ENCODE results near the gene PNPO.

Gene PNPO

DNA sequence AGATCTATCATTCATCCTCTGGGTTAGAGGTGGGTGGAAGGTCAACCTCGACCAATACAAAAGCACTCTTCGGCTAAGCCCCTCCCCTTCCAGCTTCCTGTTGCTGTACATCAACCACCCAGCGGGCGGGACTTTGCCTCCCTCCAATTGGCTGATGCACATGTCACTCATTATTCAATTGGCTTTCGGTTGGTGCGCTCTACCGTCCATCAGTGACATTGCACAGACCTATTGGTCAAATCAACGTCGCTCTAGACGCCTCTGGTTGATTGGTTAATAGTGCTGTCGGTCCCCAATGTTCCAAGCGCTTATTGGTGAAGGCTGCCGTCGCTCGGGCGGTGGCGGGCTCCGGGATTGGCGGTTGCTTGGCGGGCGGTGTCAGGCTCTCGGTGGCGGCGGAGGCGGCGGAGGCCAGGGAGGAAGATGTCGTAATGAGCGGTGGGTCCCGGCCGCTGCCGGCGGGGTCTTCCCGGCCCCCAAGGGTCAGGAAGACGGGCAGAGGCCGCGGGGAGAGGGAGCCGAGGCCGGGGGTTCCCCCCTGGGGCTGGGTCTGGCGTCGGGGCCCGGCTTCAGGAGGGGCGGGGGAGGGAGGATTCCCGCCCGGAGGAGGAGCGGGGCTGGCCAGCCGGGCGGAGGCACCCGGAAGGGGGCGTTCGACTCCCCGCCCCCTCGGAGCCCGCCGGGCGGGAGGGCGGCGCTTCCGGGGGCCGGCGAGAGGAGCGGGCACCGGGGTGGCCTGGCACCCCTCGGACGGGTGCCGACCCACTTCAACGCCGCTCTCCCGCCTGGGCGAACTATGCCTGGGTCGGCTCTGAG is 45.3 kb upstream of the PNPO start, which contains the start of gene SP2:
Gene SP2, plus strand, starts transcription at position 381 of the 816 bp plus-strand sequence. Its CDS starts 51 bp downstream, at position 432.
- H2BK12ac ChIP-seq (ENCODE audit: low read length): no peak within 1 kb of the TSS
- H2AFZ ChIP-seq (ENCODE audit: low read length): peak within 1 kb of the TSS; percentile 91
- H3K27me3 ChIP-seq (ENCODE audit: control insufficient read depth in 3 of 3, insufficient read depth in 3 of 3, low read depth in 1 of 3, low read length in 3 of 3): no peaks in the 10 kb centered on the region
- peak within 1 kb of the TSS; percentile 78 for H2AK5ac ChIP-seq (ENCODE audit: low read depth, low read length)
- peak within 1 kb of the TSS; percentile 68 for H3K27ac ChIP-seq (replicated peaks; ENCODE audit: low read length)
- H2BK15ac ChIP-seq (ENCODE audit: low read length): no peak within 1 kb of the TSS
- peak within 1 kb of the TSS; percentile 76 for H2BK5ac ChIP-seq (ENCODE audit: low read length)
- peak within 1 kb of the TSS; percentile 98 for H3K18ac ChIP-seq (ENCODE audit: low read length)
- H3K4me2 ChIP-seq (ENCODE audit: insufficient read depth, low read length, poor library complexity, severe bottlenecking): peak within 1 kb of the TSS; percentile 95
- peak within 1 kb of the TSS; percentile 85 for H4K91ac ChIP-seq (ENCODE audit: low read depth, low read length, poor library complexity)
- peak; percentile 100 for DNase-seq (ENCODE audit: low spot score)
- peak within 1 kb of the TSS; percentile 90 to 97 for H3K4me3 ChIP-seq (ENCODE audit: low read length in 2 of 2)
- peaks cover 3% of the 10 kb centered on the region for H3K79me1 ChIP-seq (ENCODE audit: low read depth, low read length)
- no peak within 1 kb of the TSS for H4K8ac ChIP-seq (ENCODE audit: low read depth, low read length)
- peaks cover 0 to 25% of the 10 kb centered on the region in 2 donors for H3K36me3 ChIP-seq (replicated peaks in 1 of 2; ENCODE audit: control insufficient read depth in 2 of 2, insufficient read depth in 2 of 2, low read length in 2 of 2)
- WGBS, 2 donors (ENCODE audit: extremely low coverage in 2 of 2, insufficient read length in 2 of 2, insufficient replicate concordance in 1 of 2): no CpG with 5 or more reads among the region's 70 CpGs
- no peaks in the 10 kb centered on the region for H3K9me3 ChIP-seq (replicated peaks in 1 of 2; ENCODE audit: control insufficient read depth in 2 of 2, insufficient read depth in 1 of 2, low read depth in 1 of 2, low read length in 2 of 2)
- no peak within 1 kb of the TSS for H2BK120ac ChIP-seq (ENCODE audit: low read depth, low read length)
- H3K9ac ChIP-seq (ENCODE audit: low read depth, low read length, poor library complexity): peak within 1 kb of the TSS; percentile 97
- no peak within 1 kb of the TSS for H3K14ac ChIP-seq (ENCODE audit: low read length)
- H3K23ac ChIP-seq (ENCODE audit: low read depth, low read length, poor library complexity): peak within 1 kb of the TSS; percentile 96
- H3K4me1 ChIP-seq (ENCODE audit: control insufficient read depth in 2 of 2, insufficient read depth in 1 of 2, low read depth in 1 of 2, low read length in 2 of 2): peaks cover 6 to 7% of the 10 kb centered on the region in 2 donors
- no peak within 1 kb of the TSS for H3K4ac ChIP-seq (ENCODE audit: low read length)

DNA sequence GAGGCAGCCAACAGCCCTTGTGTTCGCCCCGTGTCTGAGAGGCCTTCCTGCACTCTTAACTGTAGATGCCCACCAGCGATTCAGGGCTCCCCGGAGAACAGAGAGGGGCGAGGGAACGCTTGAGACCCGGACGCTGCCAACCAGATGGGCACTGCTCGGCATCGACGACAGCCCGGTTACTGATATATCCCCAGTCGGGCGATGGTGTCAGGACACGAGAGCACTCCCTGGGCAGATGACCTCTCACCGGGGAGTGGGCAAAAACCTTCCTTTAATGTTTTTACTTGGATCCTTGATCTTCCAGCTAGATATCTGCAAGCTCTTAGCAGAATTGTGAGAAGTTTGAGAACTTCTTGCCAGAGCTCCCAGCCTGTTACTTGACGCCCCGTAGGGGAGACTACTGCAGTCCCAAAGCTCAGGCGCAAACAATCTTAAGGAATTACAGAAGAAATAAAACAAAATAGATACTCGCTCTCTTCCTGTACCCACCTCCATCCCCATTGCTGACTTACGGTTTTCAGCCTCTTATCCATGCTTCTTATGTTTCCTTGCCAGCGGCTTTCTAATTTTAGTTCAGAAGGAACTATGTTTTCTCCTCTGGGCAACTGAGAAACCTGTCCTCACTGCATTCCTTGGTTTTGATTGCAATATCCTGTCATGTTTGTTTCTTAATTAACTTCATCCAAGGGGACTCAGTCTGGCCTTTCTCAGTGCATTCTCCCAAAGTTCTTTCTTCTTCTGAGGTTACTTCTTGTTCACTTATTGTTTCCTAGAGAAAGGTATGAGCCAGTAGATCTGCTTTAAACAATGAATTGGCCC is 44.5 kb upstream of the PNPO start:
- Histone ChIP-seq H3K18ac (ENCODE audit: low read length) (peak overlapping the region; percentile 95), H2BK120ac (ENCODE audit: low read depth, low read length) (no peak overlapping the region), H3K27ac (replicated peaks; ENCODE audit: low read length) (no peak overlapping the region), H3K23ac (ENCODE audit: low read depth, low read length, poor library complexity) (peak overlapping the region; percentile 96), H3K4me2 (ENCODE audit: insufficient read depth, low read length, poor library complexity, severe bottlenecking) (peak overlapping the region; percentile 95), H3K4ac (ENCODE audit: low read length) (no peak overlapping the region), H3K9ac (ENCODE audit: low read depth, low read length, poor library complexity) (peak overlapping the region; percentile 97), H2BK15ac (ENCODE audit: low read length) (no peak overlapping the region), H2AFZ (ENCODE audit: low read length) (peak overlapping the region; percentile 91), H2BK5ac (ENCODE audit: low read length) (peak overlapping the region; percentile 76), H2AK5ac (ENCODE audit: low read depth, low read length) (peak overlapping the region; percentile 78), H3K4me3 (ENCODE audit: low read length in 2 of 2) (peak overlapping the region; percentile 90 to 97), H3K4me1 (ENCODE audit: control insufficient read depth in 2 of 2, insufficient read depth in 1 of 2, low read depth in 1 of 2, low read length in 2 of 2) (peaks cover 11 to 13% of the 10 kb centered on the region in 2 donors), H3K79me1 (ENCODE audit: low read depth, low read length) (peaks cover 5% of the 10 kb centered on the region), H3K36me3 (replicated peaks in 1 of 2; ENCODE audit: control insufficient read depth in 2 of 2, insufficient read depth in 2 of 2, low read length in 2 of 2) (peaks cover 0 to 25% of the 10 kb centered on the region in 2 donors), H3K27me3 (ENCODE audit: control insufficient read depth in 3 of 3, insufficient read depth in 3 of 3, low read depth in 1 of 3, low read length in 3 of 3) (no peaks in the 10 kb centered on the region), H3K9me3 (replicated peaks in 1 of 2; ENCODE audit: control insufficient read depth in 2 of 2, insufficient read depth in 1 of 2, low read depth in 1 of 2, low read length in 2 of 2) (no peaks in the 10 kb centered on the region), H2BK12ac (ENCODE audit: low read length) (no peak overlapping the region), H4K91ac (ENCODE audit: low read depth, low read length, poor library complexity) (peak overlapping the region; percentile 85), H4K8ac (ENCODE audit: low read depth, low read length) (no peak overlapping the region), H3K14ac (ENCODE audit: low read length) (no peak overlapping the region)
- no peak for DNase-seq (ENCODE audit: low spot score)
- WGBS, 2 donors (ENCODE audit: extremely low coverage in 2 of 2, insufficient read length in 2 of 2, insufficient replicate concordance in 1 of 2): no CpG with 5 or more reads among the region's 22 CpGs

GRCh38 chr17:47897561-47897960 is 43.8 kb upstream of the PNPO start:
- no CpG with 5 or more reads among the region's 5 CpGs for whole genome bisulfite sequencing, 2 donors (ENCODE audit: extremely low coverage in 2 of 2, insufficient read length in 2 of 2, insufficient replicate concordance in 1 of 2)
- Histone ChIP-seq H2BK5ac (ENCODE audit: low read length) (no peak overlapping the region), H3K4ac (ENCODE audit: low read length) (no peak overlapping the region), H2BK15ac (ENCODE audit: low read length) (no peak overlapping the region), H2AK5ac (ENCODE audit: low read depth, low read length) (no peak overlapping the region), H3K4me2 (ENCODE audit: insufficient read depth, low read length, poor library complexity, severe bottlenecking) (no peak overlapping the region), H3K27ac (replicated peaks; ENCODE audit: low read length) (no peak overlapping the region), H3K9me3 (replicated peaks in 1 of 2; ENCODE audit: control insufficient read depth in 2 of 2, insufficient read depth in 1 of 2, low read depth in 1 of 2, low read length in 2 of 2) (no peaks in the 10 kb centered on the region), H2BK12ac (ENCODE audit: low read length) (no peak overlapping the region), H4K8ac (ENCODE audit: low read depth, low read length) (no peak overlapping the region), H3K36me3 (replicated peaks in 1 of 2; ENCODE audit: control insufficient read depth in 2 of 2, insufficient read depth in 2 of 2, low read length in 2 of 2) (peaks cover 0 to 25% of the 10 kb centered on the region in 2 donors), H4K91ac (ENCODE audit: low read depth, low read length, poor library complexity) (no peak overlapping the region), H3K79me1 (ENCODE audit: low read depth, low read length) (peaks cover 5% of the 10 kb centered on the region), H3K14ac (ENCODE audit: low read length) (no peak overlapping the region), H3K4me1 (ENCODE audit: control insufficient read depth in 2 of 2, insufficient read depth in 1 of 2, low read depth in 1 of 2, low read length in 2 of 2) (peaks cover 16 to 19% of the 10 kb centered on the region in 2 donors), H2BK120ac (ENCODE audit: low read depth, low read length) (no peak overlapping the region), H2AFZ (ENCODE audit: low read length) (no peak overlapping the region), H3K4me3 (ENCODE audit: low read length in 2 of 2) (peak overlapping the region in 1 of 2 donors; percentile 97), H3K18ac (ENCODE audit: low read length) (no peak overlapping the region), H3K23ac (ENCODE audit: low read depth, low read length, poor library complexity) (no peak overlapping the region), H3K27me3 (ENCODE audit: control insufficient read depth in 3 of 3, insufficient read depth in 3 of 3, low read depth in 1 of 3, low read length in 3 of 3) (no peaks in the 10 kb centered on the region), H3K9ac (ENCODE audit: low read depth, low read length, poor library complexity) (no peak overlapping the region)
- DNase-seq (ENCODE audit: low spot score): no peak

DNA sequence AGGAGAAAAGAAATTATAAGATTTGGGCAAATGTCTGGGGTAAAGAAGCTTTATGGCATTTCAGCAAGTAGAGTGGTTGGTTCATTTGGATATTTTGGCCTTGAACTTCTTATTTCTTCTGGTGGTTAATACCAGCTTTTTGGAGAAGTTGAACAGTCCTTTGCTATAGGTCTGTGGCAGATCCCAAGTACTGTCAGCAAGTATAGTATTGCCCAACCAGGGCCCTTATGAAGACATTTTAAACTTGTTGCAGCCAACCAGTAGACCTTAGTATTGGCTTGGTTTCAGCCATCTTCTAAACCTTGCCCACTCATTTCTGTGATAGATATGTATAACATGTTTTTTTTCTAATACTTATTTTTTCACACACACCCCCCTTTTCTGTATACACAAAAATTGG is 43.1 kb upstream of the PNPO start:
- no peak overlapping the region for H3K9ac ChIP-seq (ENCODE audit: low read depth, low read length, poor library complexity)
- no peak overlapping the region for H2BK12ac ChIP-seq (ENCODE audit: low read length)
- no peak overlapping the region for H2BK15ac ChIP-seq (ENCODE audit: low read length)

More for the DNA sequence above, 43.1 kb upstream of the PNPO start:
- no peak for DNase-seq (ENCODE audit: low spot score)
- Histone ChIP-seq H3K9me3 (replicated peaks in 1 of 2; ENCODE audit: control insufficient read depth in 2 of 2, insufficient read depth in 1 of 2, low read depth in 1 of 2, low read length in 2 of 2) (no peaks in the 10 kb centered on the region), H3K4ac (ENCODE audit: low read length) (no peak overlapping the region), H3K4me1 (ENCODE audit: control insufficient read depth in 2 of 2, insufficient read depth in 1 of 2, low read depth in 1 of 2, low read length in 2 of 2) (peaks cover 16 to 19% of the 10 kb centered on the region in 2 donors), H3K27ac (replicated peaks; ENCODE audit: low read length) (no peak overlapping the region), H3K27me3 (ENCODE audit: control insufficient read depth in 3 of 3, insufficient read depth in 3 of 3, low read depth in 1 of 3, low read length in 3 of 3) (no peaks in the 10 kb centered on the region), H4K8ac (ENCODE audit: low read depth, low read length) (no peak overlapping the region), H3K79me1 (ENCODE audit: low read depth, low read length) (peaks cover 5% of the 10 kb centered on the region), H2BK5ac (ENCODE audit: low read length) (no peak overlapping the region), H3K4me2 (ENCODE audit: insufficient read depth, low read length, poor library complexity, severe bottlenecking) (no peak overlapping the region), H3K18ac (ENCODE audit: low read length) (no peak overlapping the region), H3K23ac (ENCODE audit: low read depth, low read length, poor library complexity) (no peak overlapping the region), H3K14ac (ENCODE audit: low read length) (no peak overlapping the region), H3K36me3 (replicated peaks in 1 of 2; ENCODE audit: control insufficient read depth in 2 of 2, insufficient read depth in 2 of 2, low read length in 2 of 2) (peaks cover 0 to 25% of the 10 kb centered on the region in 2 donors), H2BK120ac (ENCODE audit: low read depth, low read length) (no peak overlapping the region), H2AFZ (ENCODE audit: low read length) (no peak overlapping the region), H3K4me3 (ENCODE audit: low read length in 2 of 2) (no peak overlapping the region), H4K91ac (ENCODE audit: low read depth, low read length, poor library complexity) (no peak overlapping the region), H2AK5ac (ENCODE audit: low read depth, low read length) (no peak overlapping the region)

Data from neuronal stem cell (in vitro differentiated cells).